A549 (cell line): ENCODE measurements around the gene NLRP1. TPM values are rescaled to one million over a fixed set of nuclear protein-coding genes. Genes with fewer than 3 reads are reported as not detected.
"Not testable (repeated sequence)": the region's sequence is repeated elsewhere in the genome, so short reads cannot be mapped to it uniquely, and the experiment has no call there.

ENCODE experiments used
- ATAC-seq, 2 experiments: fragments of 200-7000 bp in 1 of 2; fragments of >200 bp in 1 of 2; cut with Nextera tagmentation in 1 of 2; cut with Tn5 transposase in 1 of 2; 3 replicates each; pipeline versions ENCODE4 v1.8.0 to v1.9.1; 2018 to 2020; ENCODE audit warnings: mild to moderate bottlenecking in 1 of 2, moderate library complexity in 1 of 2
- CTCF ChIA-PET: fragments of 300-600 bp; sonication (Branson Sonifier 250); formaldehyde crosslinking; extraction: SDS; loops from one replicate; lab custom pipeline; 2021; ENCODE audit warnings: antibody characterized with exemption, inconsistent platforms; lab: Yijun Ruan, JAX
- POLR2A ChIA-PET: fragments of 350-600 bp; formaldehyde crosslinking; extraction: SDS; loops from one replicate; lab custom pipeline; 2021; ENCODE audit warnings: antibody characterized with exemption, inconsistent platforms; lab: Yijun Ruan, JAX
- DNase-seq, 2 experiments: peaks; one replicate each; pipeline versions ENCODE4 v3.0.0 to v3.0.0-alpha.2; 2011 to 2016; ENCODE audit warnings: low read depth in 1 of 2, low spot score in 1 of 2
- FAIRE-seq: peaks from 2 replicates; lab custom pipeline; 2011; peaks lifted over from hg19 to GRCh38; lab: Jason Lieb, UNC
- H3K27ac ChIP-seq, 2 experiments: fragments of >200 bp; sonication (Bioruptor Twin); formaldehyde crosslinking; 3 replicates each; pipeline ENCODE4 v1.5.1; 2016 to 2017
- H3K4me1 ChIP-seq: fragments of >200 bp; sonication (Bioruptor Twin); formaldehyde crosslinking; 3 replicates; pipeline ENCODE4 v1.6.1; 2016
- H3K4me2 ChIP-seq: fragments of >200 bp; sonication (Bioruptor Twin); formaldehyde crosslinking; 3 replicates; pipeline ENCODE4 v1.6.1; 2016
- H3K4me3 ChIP-seq: fragments of >200 bp; sonication (Bioruptor Twin); formaldehyde crosslinking; 3 replicates; pipeline ENCODE4 v1.5.1; 2016
- H3K9me3 ChIP-seq: fragments of >200 bp; sonication (Bioruptor Twin); formaldehyde crosslinking; 3 replicates; pipeline ENCODE4 v1.6.1; 2016
- CBX8 ChIP-seq: fragments of 200-600 bp; sonication (generic); IDR thresholded peaks from 2 replicates; pipeline ENCODE4 v1.6.1; 2016
- CEBPB ChIP-seq, 2 experiments: fragments of >200 bp in 1 of 2; sonication (Bioruptor Twin) in 1 of 2; formaldehyde crosslinking in 1 of 2; IDR thresholded peaks; 2 replicates each; pipeline ENCODE4 v1.6.1; 2012 to 2016
- CHD2 ChIP-seq: fragments of 150-350 bp; IDR thresholded peaks from 2 replicates; pipeline ENCODE4 v1.6.1; 2014; ENCODE audit warnings: low read length; ENCODE audit not compliant: partially characterized antibody
- CHD4 ChIP-seq: fragments of 200-600 bp; sonication (generic); IDR thresholded peaks from 2 replicates; pipeline ENCODE4 v1.6.1; 2016; ENCODE audit warnings: antibody characterized with exemption, mild to moderate bottlenecking, borderline replicate concordance
- GATA3 ChIP-seq: IDR thresholded peaks from 2 replicates; pipeline ENCODE4 v1.6.1; 2012; ENCODE audit warnings: borderline replicate concordance
- HOXB13 ChIP-seq: fragments of 250-450 bp; sonication (Bioruptor Pico); IDR thresholded peaks from 2 replicates; pipeline ENCODE4 v1.5.0; 2020; ENCODE audit warnings: low read depth, mild to moderate bottlenecking, moderate library complexity
- HOXB5 ChIP-seq: fragments of 250-450 bp; sonication (Bioruptor Pico); IDR thresholded peaks from 2 replicates; pipeline ENCODE4 v1.5.0; 2020; ENCODE audit warnings: mild to moderate bottlenecking, moderate library complexity
- KDM1A ChIP-seq: fragments of 200-600 bp; sonication (generic); IDR thresholded peaks from 2 replicates; pipeline ENCODE4 v1.6.1; 2016; ENCODE audit warnings: low read depth, mild to moderate bottlenecking
- KDM5A ChIP-seq: fragments of 200-600 bp; sonication (generic); IDR thresholded peaks from 2 replicates; pipeline ENCODE4 v1.6.1; 2016; ENCODE audit warnings: antibody characterized with exemption, mild to moderate bottlenecking
- POLR2A ChIP-seq: IDR thresholded peaks from 2 replicates; pipeline ENCODE4 v1.6.1; 2012; ENCODE audit warnings: mild to moderate bottlenecking, low read length
- TP53 ChIP-seq: fragments of 250-450 bp; sonication (Bioruptor Pico); IDR thresholded peaks from 2 replicates; pipeline ENCODE4 v1.5.0; 2021; ENCODE audit warnings: mild to moderate bottlenecking, moderate library complexity
- WGBS: methylation state at CpG from one replicate; pipeline ENCODE4 v1.1.6; 2017; ENCODE audit errors: missing lambda C conversion rate; 5-methylcytosine and 5-hydroxymethylcytosine counted together
- polyA plus RNA-seq, 4 experiments: library from polyadenylated mRNA; depleted of rRNA in 3 of 4; stranded (reverse); fragments of >200 nt; fragmentation: RNase III in 1 of 4; extraction: RNeasy Plus Mini Kit Qiagen cat#74134 plus additional on column Dnase treatment in 1 of 4; gene quantifications; 2 replicates in 3 of 4; 3 replicates in 1 of 4; pipeline ENCODE4 v1.2.3, GENCODE V29; 2011 to 2017
- TF ChIP-seq, protein P1 (sequence below): fragments of 450-650 bp; IDR thresholded peaks from 2 replicates; pipeline ENCODE4 v1.6.1; 2014; ENCODE audit warnings: antibody characterized with exemption
- TF ChIP-seq, protein P2 (sequence below): fragments of 150-350 bp; IDR thresholded peaks from 2 replicates; pipeline ENCODE4 v1.6.1; 2014; ENCODE audit warnings: low read depth, mild to moderate bottlenecking, low read length
- TF ChIP-seq, protein P3 (sequence below): fragments of 200-600 bp; sonication (generic); IDR thresholded peaks from 2 replicates; pipeline ENCODE4 v1.6.1; 2016; ENCODE audit warnings: antibody characterized with exemption, mild to moderate bottlenecking, moderate library complexity

NLRP1 gene
- polyA plus RNA-seq, 2 of the 4 experiments (the other 2 are of a cell fraction), result 1.1 to 4.4 TPM

- Histone ChIP-seq H3K4me2 (no peak overlapping the region), H3K9me3 (no peaks in the 10 kb centered on the region)
- FAIRE-seq, result no peak
- POLR2A ChIA-PET, result no interaction called here
- TF ChIP-seq GATA3 (no peak), HOXB13 (CRISPR knock-in tag) (no peak), POLR2A (no peak), KDM1A (no peak), CHD2 (no peak), TP53 (CRISPR knock-in tag) (no peak), HOXB5 (CRISPR knock-in tag) (no peak), CHD4 (no peak)
- TF ChIP-seq, protein P1, sequence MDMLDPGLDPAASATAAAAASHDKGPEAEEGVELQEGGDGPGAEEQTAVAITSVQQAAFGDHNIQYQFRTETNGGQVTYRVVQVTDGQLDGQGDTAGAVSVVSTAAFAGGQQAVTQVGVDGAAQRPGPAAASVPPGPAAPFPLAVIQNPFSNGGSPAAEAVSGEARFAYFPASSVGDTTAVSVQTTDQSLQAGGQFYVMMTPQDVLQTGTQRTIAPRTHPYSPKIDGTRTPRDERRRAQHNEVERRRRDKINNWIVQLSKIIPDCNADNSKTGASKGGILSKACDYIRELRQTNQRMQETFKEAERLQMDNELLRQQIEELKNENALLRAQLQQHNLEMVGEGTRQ, result no peak
- TF ChIP-seq, protein P2, sequence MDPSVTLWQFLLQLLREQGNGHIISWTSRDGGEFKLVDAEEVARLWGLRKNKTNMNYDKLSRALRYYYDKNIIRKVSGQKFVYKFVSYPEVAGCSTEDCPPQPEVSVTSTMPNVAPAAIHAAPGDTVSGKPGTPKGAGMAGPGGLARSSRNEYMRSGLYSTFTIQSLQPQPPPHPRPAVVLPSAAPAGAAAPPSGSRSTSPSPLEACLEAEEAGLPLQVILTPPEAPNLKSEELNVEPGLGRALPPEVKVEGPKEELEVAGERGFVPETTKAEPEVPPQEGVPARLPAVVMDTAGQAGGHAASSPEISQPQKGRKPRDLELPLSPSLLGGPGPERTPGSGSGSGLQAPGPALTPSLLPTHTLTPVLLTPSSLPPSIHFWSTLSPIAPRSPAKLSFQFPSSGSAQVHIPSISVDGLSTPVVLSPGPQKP, result no peak
- TF ChIP-seq, all 56 proteins: peak for 0
- CTCF ChIA-PET, result interaction anchor here (1.0 to 2.1 kb wide), 2 partner anchors 11 to 842 kb away, joined by 5 to 11 read pairs; no protein-coding TSS in a partner anchor
- Histone ChIP-seq H3K27ac (no peak overlapping the region), H3K4me3 (no peak overlapping the region), H3K4me1 (peaks cover 11% of the 10 kb centered on the region; the same call in 2 of the 3 replicates)
- DNase-seq (no peak), ATAC-seq (no peak)
- WGBS, result 36% methylated on average over 3 of the region's 3 CpGs
Measured at GRCh38 chr17:5580969-5581368, 3.3 kb downstream of the NLRP1 start.

- ATAC-seq, result no peak
- peaks cover 10% of the 10 kb centered on the region; the same call in 2 of the 3 replicates for H3K4me1 ChIP-seq
- TF ChIP-seq KDM5A (no peak), CEBPB (IDR thresholded peaks at IDR 0.05) (0 out of 4 replicates have a peak, but pooled peaks of 1 of the 2 experiments have one; percentile 7)
- CTCF ChIA-PET, result no interaction called here
- no peak overlapping the region for H3K4me3 ChIP-seq
- no peaks in the 10 kb centered on the region for H3K9me3 ChIP-seq
- FAIRE-seq, result no peak
- H3K4me2 ChIP-seq, result no peak overlapping the region
- no peak for DNase-seq
- no peak overlapping the region for H3K27ac ChIP-seq
- POLR2A ChIA-PET, result no interaction called here
Measured at GRCh38 chr17:5580367-5580766, 3.9 kb downstream of the NLRP1 start.

DNA sequence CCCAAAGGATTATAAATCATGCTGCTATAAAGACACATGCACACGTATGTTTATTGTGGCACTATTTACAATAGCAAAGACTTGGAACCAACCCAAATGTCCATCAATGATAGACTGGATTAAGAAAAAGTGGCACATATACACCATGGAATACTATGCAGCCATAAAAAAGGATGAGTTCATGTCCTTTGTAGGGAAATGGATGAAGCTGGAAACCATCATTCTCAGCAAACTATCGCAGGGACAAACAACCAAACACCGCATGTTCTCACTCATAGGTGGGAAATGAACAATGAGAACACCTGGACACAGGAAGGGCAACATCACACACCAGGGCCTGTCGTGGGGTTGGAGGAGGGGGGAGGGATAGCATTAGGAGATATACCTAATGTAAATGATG lies 5.5 kb downstream of the NLRP1 start:
- WGBS, result 16% methylated on average over 4 of the region's 4 CpGs
- H3K9me3 ChIP-seq, DNase-seq, H3K4me3 ChIP-seq, H3K4me1 ChIP-seq, FAIRE-seq, H3K27ac ChIP-seq, ATAC-seq, CTCF ChIA-PET, H3K4me2 ChIP-seq, POLR2A ChIA-PET: not testable (repeated sequence)

- peaks cover 26% of the 10 kb centered on the region for H3K9me3 ChIP-seq
- H3K4me2 ChIP-seq, POLR2A ChIA-PET, ATAC-seq, H3K4me3 ChIP-seq, H3K4me1 ChIP-seq, DNase-seq, FAIRE-seq, H3K27ac ChIP-seq: not testable (repeated sequence)
- CTCF ChIA-PET, result interaction anchor here (0.7 to 1.5 kb wide), 5 partner anchors 12 to 843 kb away, joined by 3 to 5 read pairs (median 4); partner anchors contain the start of gene NLRP1
- 7% methylated on average over 7 of the region's 7 CpGs for WGBS
Measured at GRCh38 chr17:5573017-5573416, 11.3 kb downstream of the NLRP1 start.

GRCh38 chr17:5571281-5571680 lies 13.0 kb downstream of the NLRP1 start:
- no peak for FAIRE-seq

More at GRCh38 chr17:5571281-5571680, 13.0 kb downstream of the NLRP1 start:
- ChIA-PET POLR2A (no interaction called here), CTCF (interaction anchor here (1.4 kb wide), 1 partner anchor 901 kb away, joined by 3 read pairs; no protein-coding TSS in a partner anchor)
- ATAC-seq (no peak), DNase-seq (no peak)
- Histone ChIP-seq H3K9me3 (peaks cover 26% of the 10 kb centered on the region), H3K4me3 (no peak overlapping the region), H3K4me2 (no peak overlapping the region), H3K27ac (no peak overlapping the region), H3K4me1 (no peaks in the 10 kb centered on the region)
- 2% methylated on average over 1 of the region's 1 CpG for WGBS
- TF ChIP-seq, protein P3, sequence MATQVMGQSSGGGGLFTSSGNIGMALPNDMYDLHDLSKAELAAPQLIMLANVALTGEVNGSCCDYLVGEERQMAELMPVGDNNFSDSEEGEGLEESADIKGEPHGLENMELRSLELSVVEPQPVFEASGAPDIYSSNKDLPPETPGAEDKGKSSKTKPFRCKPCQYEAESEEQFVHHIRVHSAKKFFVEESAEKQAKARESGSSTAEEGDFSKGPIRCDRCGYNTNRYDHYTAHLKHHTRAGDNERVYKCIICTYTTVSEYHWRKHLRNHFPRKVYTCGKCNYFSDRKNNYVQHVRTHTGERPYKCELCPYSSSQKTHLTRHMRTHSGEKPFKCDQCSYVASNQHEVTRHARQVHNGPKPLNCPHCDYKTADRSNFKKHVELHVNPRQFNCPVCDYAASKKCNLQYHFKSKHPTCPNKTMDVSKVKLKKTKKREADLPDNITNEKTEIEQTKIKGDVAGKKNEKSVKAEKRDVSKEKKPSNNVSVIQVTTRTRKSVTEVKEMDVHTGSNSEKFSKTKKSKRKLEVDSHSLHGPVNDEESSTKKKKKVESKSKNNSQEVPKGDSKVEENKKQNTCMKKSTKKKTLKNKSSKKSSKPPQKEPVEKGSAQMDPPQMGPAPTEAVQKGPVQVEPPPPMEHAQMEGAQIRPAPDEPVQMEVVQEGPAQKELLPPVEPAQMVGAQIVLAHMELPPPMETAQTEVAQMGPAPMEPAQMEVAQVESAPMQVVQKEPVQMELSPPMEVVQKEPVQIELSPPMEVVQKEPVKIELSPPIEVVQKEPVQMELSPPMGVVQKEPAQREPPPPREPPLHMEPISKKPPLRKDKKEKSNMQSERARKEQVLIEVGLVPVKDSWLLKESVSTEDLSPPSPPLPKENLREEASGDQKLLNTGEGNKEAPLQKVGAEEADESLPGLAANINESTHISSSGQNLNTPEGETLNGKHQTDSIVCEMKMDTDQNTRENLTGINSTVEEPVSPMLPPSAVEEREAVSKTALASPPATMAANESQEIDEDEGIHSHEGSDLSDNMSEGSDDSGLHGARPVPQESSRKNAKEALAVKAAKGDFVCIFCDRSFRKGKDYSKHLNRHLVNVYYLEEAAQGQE, result no peak
- no peak for TF ChIP-seq CHD2
- no peak for TF ChIP-seq CBX8
